Activated CD4-positive, alpha-beta T cell treated with anti-CD3 and anti-CD28 coated beads for 24 hours (primary cell): ENCODE measurements around the gene TNFRSF1A.

Experiments used
- DNase-seq, 2 donors: peaks; one replicate each; pipeline ENCODE4 v3.0.0-alpha.2; 2020; ENCODE audit warnings: low read depth in 2 of 2

Gene TNFRSF1A

GRCh38 chr12:6341417-6342139, at the start of gene TNFRSF1A:
TSS of gene TNFRSF1A (minus strand) at chr12:6342076. CDS start at chr12:6341814, 262 bp downstream.
- DNase-seq = no peak

GRCh38 chr12:6391013-6391412, 49.1 kb upstream of the TNFRSF1A start:
- DNase-seq = no peak

DNA sequence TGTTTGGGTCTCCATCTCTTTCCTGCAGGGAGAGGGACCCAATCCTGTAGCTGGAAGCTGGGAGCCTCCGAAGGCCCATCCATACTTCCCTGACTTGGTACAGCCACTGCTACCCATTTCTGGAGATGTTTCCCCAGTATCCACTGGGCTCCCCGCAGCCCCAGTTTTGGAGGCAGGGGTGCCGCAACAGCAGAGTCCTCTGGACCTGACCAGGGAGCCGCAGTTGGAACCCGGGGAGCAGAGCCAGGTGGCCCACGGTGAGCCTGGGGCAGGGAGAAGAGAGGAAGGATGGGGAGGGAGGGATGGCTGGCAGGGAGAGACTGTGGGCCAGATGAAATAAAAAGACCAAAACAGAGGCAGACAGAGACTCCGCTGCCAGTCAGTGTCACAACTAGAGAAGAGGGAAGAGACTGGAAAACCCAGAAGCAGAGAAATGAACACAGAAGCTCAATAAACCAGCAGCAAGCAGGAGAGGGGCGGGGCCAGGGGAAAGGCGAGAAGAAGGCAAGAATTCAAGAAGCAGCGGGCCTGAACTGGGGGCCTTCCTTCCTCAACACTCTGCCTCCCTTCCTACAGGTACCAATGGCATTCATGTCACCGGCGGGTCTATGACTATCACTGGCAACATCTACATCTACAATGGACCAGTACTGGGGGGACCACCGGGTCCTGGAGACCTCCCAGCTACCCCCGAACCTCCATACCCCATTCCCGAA, 48.4 kb upstream of the TNFRSF1A start:
- no peak for DNase-seq

DNA sequence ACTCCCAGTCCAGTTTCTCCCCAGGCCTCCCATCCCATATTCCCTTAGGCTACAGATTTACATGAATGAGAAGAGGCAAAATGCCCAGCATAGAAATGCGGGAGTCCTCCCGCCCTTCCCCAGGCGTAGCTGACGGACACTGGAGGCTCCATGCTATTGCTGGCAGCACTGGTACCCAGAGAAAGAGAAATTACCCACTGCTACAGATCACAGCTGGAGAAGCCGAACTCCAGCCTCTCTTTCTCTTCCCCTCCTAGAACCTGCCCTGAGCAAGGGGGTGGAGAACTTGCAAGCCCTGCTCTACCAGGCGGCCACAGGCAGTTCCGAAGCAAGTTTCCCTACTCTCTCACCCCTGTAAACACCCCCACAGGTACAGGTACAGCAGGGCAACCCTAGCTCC, 45.7 kb upstream of the TNFRSF1A start:
- DNase-seq = no peak

GRCh38 chr12:6386491-6386890, 44.6 kb upstream of the TNFRSF1A start:
- DNase-seq = no peak

GRCh38 chr12:6386038-6386437, 44.2 kb upstream of the TNFRSF1A start:
- no peak for DNase-seq

DNA sequence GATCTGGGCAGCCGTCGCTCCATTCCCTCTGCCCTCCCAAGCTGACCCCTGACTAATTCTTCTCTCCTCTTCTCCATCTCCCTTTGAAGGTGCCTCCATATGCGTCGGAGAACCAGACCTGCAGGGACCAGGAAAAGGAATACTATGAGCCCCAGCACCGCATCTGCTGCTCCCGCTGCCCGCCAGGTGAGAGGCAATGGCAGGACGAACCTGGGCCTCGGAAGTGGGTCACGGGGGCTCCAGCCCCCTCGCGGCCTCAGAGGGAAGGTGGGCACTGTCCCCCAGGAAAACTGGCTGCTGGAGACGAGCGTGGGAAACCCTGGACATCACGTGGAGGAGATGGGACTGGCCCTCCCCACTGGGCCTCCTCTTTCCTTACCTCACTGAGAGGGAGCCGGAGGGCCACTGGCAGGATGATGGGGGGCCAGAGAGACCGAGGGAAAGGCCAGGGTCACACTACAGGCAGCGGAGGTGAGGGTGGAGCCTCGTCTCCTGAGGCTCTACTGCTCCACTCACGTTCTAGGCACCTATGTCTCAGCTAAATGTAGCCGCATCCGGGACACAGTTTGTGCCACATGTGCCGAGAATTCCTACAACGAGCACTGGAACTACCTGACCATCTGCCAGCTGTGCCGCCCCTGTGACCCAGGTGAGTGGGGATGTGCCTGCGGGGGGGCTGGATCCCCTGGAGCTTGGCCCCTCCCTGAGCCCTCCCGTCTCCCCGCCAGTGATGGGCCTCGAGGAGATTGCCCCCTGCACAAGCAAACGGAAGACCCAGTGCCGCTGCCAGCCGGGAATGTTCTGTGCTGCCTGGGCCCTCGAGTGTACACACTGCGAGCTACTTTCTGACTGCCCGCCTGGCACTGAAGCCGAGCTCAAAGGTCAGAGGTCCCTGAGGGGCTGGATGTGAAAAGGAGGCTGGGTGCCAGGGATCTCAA, 42.9 kb upstream of the TNFRSF1A start:
- no peak for DNase-seq

DNA sequence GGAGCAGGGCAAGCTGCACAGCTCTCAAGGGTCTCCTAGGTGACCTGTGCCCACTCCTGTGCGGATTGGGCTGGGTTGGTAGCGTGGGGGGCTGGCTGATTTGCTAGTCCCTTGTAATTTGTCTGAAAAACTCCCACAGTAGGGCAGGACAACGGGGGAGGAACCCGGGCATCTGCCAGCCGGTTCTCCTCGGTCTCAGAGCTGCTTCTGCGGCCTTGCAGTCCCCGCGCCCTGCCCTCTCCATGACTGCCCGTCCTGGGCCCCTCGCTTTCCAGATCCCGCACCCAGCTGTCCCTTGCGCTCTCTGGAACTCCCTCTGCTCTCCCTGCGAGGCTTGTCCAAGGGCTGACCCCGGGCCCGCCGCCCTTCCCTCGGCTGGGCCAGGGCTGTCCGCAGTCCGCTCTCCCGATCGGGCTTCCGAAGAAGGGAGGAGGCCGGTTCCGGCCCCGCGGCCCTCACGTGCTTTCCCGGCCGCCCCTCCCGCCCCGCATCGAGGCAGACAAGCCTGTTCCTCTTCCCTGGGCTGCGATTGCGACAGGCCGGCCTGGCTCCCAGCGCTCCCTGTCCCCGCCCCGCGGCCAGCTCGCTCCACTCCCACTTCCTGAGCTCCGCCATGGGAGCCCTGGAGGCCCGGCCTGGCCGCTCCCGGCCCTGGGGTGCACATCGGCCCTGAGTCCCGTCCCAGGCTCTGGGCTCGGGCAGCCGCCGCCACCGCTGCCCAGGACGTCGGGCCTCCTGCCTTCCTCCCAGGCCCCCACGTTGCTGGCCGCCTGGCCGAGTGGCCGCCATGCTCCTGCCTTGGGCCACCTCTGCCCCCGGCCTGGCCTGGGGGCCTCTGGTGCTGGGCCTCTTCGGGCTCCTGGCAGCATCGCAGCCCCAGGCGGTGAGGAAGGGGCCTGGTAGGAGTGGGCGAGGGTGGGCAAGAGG, 42.0 kb upstream of the TNFRSF1A start, which contains the start of gene LTBR:
TSS of gene LTBR (plus strand) at position 591 of the 927 bp plus-strand sequence. CDS start at position 788, 197 bp downstream.
- no peak for DNase-seq

DNA sequence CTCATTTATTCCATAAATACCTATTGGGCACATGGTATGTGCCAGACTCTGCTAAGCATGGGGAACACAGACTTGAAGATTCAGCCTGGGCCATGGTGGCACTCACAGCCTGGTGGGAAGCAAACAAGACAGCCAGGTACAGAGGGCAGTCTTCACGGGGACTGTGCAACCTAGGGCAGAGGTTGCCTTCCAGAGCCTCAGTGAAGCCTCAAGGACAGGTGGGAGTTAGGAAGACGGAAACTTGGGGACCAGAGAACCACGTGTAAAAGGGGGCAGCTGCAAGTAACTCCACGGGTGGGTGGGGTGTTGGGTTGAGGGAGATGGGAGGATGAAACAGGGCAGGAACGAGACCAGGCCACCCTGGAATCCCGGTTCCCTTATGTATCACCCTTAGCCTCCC, 41.1 kb upstream of the TNFRSF1A start:
- no peak for DNase-seq

DNA sequence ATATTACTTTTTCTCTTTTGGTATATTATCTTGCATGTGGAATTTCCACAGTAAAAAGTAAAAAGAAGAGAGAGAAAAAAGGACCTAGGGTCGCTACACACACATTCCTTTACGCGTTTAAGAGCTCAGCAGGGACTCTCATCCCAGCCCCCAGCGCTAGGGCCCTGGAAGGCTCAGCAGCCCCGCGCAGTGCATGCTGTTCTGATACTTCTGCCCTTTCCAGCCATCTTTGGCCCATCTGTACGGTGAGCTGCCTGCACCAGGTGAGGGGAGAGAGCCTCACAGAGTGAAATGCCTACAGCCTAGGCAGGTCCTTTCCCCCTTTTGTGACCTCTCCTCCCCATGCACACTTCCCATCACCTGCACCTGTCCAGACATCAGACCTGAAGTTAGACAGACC, 40.5 kb upstream of the TNFRSF1A start:
- DNase-seq = no peak

GRCh38 chr12:6380141-6381121, 38.6 kb upstream of the TNFRSF1A start:
- DNase-seq = no peak

DNA sequence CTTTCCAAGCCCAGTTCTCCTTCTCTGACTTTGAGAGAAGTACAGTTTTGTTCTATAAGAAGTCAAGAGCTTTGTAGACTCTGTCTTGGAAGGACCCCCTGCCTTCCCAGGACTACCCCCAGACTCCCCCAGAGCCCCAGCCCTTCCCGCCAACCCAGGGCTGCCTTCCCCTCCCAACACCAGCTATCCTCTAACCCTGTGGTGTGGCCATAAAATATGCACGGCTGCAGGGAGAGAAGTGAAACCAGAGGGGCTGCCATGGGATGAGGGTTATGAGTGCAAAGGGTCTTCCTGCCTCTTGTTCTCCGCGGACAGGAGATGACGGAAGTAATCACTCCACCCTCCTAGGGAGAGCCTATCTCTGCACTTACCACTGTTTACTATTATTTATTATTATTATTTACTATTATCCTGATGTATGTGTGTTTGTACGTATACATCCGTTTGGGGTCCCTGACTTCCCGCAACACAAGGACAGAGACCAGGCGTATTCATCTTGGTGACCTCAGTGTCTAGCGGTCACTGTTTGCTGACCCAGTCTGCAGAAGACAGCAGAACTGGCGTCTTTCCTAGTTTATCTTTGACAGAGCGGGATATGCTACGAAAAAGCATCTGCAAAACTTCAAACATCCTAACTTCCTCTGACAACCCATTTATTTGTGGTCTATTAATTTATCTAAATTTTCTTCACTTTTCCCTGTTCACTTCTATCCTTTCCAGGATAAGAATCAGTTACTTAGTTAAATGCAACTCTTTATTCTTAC, 37.0 kb upstream of the TNFRSF1A start:
- no peak for DNase-seq

DNA sequence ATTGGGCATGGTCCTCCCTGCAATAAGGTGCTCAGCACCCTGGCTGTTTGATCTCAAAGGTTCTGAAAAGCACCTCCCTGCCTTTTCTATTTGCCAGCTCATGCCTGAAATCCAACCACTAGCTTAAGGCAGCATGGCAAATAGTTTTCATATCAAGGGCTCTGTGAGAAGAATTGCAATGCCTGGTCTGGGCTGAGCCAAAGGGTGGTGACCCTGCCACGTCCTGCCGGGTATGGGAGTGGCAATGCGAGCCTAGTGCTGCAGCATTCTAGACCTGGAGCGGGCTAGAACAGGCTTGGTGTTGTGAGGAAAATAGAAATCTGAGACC, 35.8 kb upstream of the TNFRSF1A start:
- no peak for DNase-seq

- no peak for DNase-seq
Measured at GRCh38 chr12:6376870-6377666, 35.2 kb upstream of the TNFRSF1A start.

DNA sequence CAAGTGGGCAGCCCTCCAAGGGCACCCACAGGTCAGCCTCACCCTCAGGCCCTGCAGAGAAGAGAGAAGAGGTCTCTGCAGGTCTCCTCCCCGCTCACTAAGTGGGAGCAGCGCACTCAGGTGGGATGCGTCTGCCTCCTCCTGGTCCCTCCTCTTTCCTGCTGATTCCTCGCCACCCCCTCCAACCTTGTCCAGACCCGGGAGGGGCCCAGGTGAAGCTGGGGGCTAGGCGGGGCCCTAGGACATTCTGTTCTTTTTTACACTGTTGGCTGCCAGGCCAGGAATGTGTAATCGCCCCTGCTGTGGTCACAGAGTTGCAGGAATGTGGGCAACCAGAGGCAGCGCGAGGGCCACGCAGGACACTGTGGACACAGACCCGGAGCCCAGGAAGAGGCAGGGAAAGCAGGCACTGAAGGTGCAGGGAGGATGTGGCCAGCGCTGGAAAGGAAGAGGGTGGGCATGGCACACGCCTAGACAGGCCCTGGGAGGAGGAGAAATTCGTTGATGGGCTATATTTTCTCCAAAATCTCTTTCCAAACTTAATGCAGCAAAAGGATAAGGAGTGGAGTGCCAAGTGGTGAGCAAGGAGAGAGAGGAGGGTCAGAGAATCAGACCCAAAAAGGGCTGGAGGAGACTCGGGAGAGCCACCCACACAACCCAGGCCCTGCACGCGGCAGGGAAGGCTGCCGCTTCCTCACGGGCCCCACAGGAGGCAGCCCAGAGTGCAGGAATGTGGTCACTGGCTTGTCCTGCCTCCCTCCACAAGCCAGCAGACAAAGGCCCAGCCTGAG, 34.4 kb upstream of the TNFRSF1A start:
- no peak for DNase-seq

- no peak for DNase-seq
Measured at GRCh38 chr12:6375269-6376078, 33.6 kb upstream of the TNFRSF1A start, which contains the start of gene SCNN1A. TSS of gene SCNN1A (minus strand) at chr12:6375563. CDS start at chr12:6374783, 780 bp downstream.

- no peak for DNase-seq
Measured at GRCh38 chr12:6374786-6375160, 32.9 kb upstream of the TNFRSF1A start.
